Mesenchymal stem cell (in vitro differentiated cells and primary cell): Measurements from ENCODE around the gene EXD3.
A peak's percentile ranks its signal among the peaks of the same experiment; 100 is the strongest.

Experiments
- DNase-seq: peaks from one replicate; pipeline ENCODE4 v3.0.0-alpha.2; 2013
- H2AFZ ChIP-seq: one replicate; pipeline ENCODE4 v1.6.1; 2013; ENCODE audit warnings: low read depth, mild to moderate bottlenecking, control low read depth, inconsistent platforms, low read length, moderate library complexity
- H2AK5ac ChIP-seq: 2 replicates; pipeline ENCODE4 v1.6.1; 2013; ENCODE audit warnings: low read length, moderate library complexity, mild to moderate bottlenecking, inconsistent platforms; ENCODE audit not compliant: severe bottlenecking
- H2BK120ac ChIP-seq: one replicate; pipeline ENCODE4 v1.6.1; 2013; ENCODE audit warnings: low read depth, mild to moderate bottlenecking, inconsistent platforms, low read length, moderate library complexity
- H2BK12ac ChIP-seq, 2 experiments: one replicate each; pipeline ENCODE4 v1.6.1; 2013; ENCODE audit warnings: inconsistent platforms in 2 of 2, low read length in 2 of 2, mild to moderate bottlenecking in 2 of 2, moderate library complexity in 2 of 2, control low read depth in 1 of 2
- H2BK15ac ChIP-seq: one replicate; pipeline ENCODE4 v1.6.1; 2013; ENCODE audit warnings: mild to moderate bottlenecking, low read depth, inconsistent platforms; ENCODE audit not compliant: poor library complexity, severe bottlenecking
- H2BK5ac ChIP-seq: 2 replicates; pipeline ENCODE4 v1.6.1; 2013; ENCODE audit warnings: low read depth, mild to moderate bottlenecking, low read length, control low read depth, inconsistent platforms; ENCODE audit not compliant: poor library complexity, severe bottlenecking
- H3K14ac ChIP-seq, 2 experiments: one replicate each; pipeline ENCODE4 v1.6.1; 2013; ENCODE audit warnings: inconsistent platforms in 2 of 2, low read length in 2 of 2, control low read depth in 1 of 2, mild to moderate bottlenecking in 1 of 2, moderate library complexity in 1 of 2
- H3K18ac ChIP-seq, 2 experiments: one replicate each; pipeline ENCODE4 v1.6.1; 2013; ENCODE audit warnings: inconsistent platforms in 2 of 2, low read length in 2 of 2, control low read depth in 1 of 2, low read depth in 1 of 2, mild to moderate bottlenecking in 1 of 2
- H3K23ac ChIP-seq, 2 experiments: one replicate each; pipeline ENCODE4 v1.6.1; 2013; ENCODE audit warnings: inconsistent platforms in 2 of 2, low read length in 2 of 2, mild to moderate bottlenecking in 2 of 2, moderate library complexity in 2 of 2, control low read depth in 1 of 2
- H3K27ac ChIP-seq: 2 replicates; pipeline ENCODE4 v1.5.1; 2013; ENCODE audit warnings: mild to moderate bottlenecking, moderate library complexity, low read length, control low read depth, inconsistent platforms; ENCODE audit not compliant: poor library complexity, severe bottlenecking
- H3K27me3 ChIP-seq, 2 experiments: 2 replicates each; pipeline versions ENCODE4 v1.6.1 to v1.7.0; 2013; ENCODE audit warnings: low read length in 2 of 2, mild to moderate bottlenecking in 2 of 2, moderate library complexity in 2 of 2, control low read depth in 1 of 2, inconsistent platforms in 1 of 2; ENCODE audit not compliant: control insufficient read depth in 1 of 2, insufficient read depth in 1 of 2
- H3K36me3 ChIP-seq, 2 experiments: 2 replicates each; pipeline versions ENCODE4 v1.6.1 to v1.7.0; 2013; ENCODE audit warnings: low read length in 2 of 2, control low read depth in 1 of 2, inconsistent platforms in 1 of 2, low read depth in 1 of 2, mild to moderate bottlenecking in 1 of 2; ENCODE audit not compliant: insufficient read depth in 2 of 2, control insufficient read depth in 1 of 2
- H3K4ac ChIP-seq, 2 experiments: one replicate each; pipeline ENCODE4 v1.6.1; 2013; ENCODE audit warnings: inconsistent platforms in 2 of 2, low read length in 2 of 2, mild to moderate bottlenecking in 2 of 2, moderate library complexity in 2 of 2, control low read depth in 1 of 2, low read depth in 1 of 2
- H3K4me1 ChIP-seq: 2 replicates; pipeline ENCODE4 v1.6.1; 2013; ENCODE audit warnings: low read depth, low read length, control low read depth; ENCODE audit not compliant: control insufficient read depth, insufficient read depth
- H3K4me2 ChIP-seq: 2 replicates; pipeline ENCODE4 v1.6.1; 2013; ENCODE audit warnings: low read length, mild to moderate bottlenecking, inconsistent platforms; ENCODE audit not compliant: poor library complexity, severe bottlenecking
- H3K4me3 ChIP-seq, 2 experiments: 2 replicates each; pipeline versions ENCODE4 v1.5.1 to v1.7.0; 2013; ENCODE audit warnings: low read length in 2 of 2, mild to moderate bottlenecking in 2 of 2, control low read depth in 1 of 2, low read depth in 1 of 2; ENCODE audit not compliant: insufficient read depth in 1 of 2
- H3K79me1 ChIP-seq: replicated peaks from 2 replicates; pipeline ENCODE4 v1.6.1; 2013; ENCODE audit warnings: mild to moderate bottlenecking, control low read depth, low read length, inconsistent platforms; ENCODE audit not compliant: poor library complexity, severe bottlenecking
- H3K9ac ChIP-seq: 2 replicates; pipeline ENCODE4 v1.7.0; 2013; ENCODE audit warnings: mild to moderate bottlenecking, low read length, moderate library complexity
- H3K9me3 ChIP-seq: 2 replicates; pipeline ENCODE4 v1.7.0; 2013; ENCODE audit warnings: mild to moderate bottlenecking, low read length; ENCODE audit not compliant: control insufficient read depth
- H4K8ac ChIP-seq: one replicate; pipeline ENCODE4 v1.6.1; 2013; ENCODE audit warnings: inconsistent platforms, mild to moderate bottlenecking, low read length, moderate library complexity
- H4K91ac ChIP-seq: one replicate; pipeline ENCODE4 v1.6.1; 2013; ENCODE audit warnings: mild to moderate bottlenecking, low read length, inconsistent platforms
- WGBS: methylation state at CpG from one replicate; pipeline ENCODE4 v1.1.7; 2013; ENCODE audit warnings: mixed read lengths; 5-methylcytosine and 5-hydroxymethylcytosine counted together

Gene EXD3

GRCh38 chr9:137435980-137436760 lies 13.2 kb upstream of the EXD3 start:
- WGBS: 81% methylated on average over 42 of the region's 42 CpGs
- peak overlapping the region in 1 of 2 experiments; percentile 32 for H3K14ac ChIP-seq
- peak overlapping the region; percentile 70 for H3K9ac ChIP-seq
- peak overlapping the region; percentile 38 for H3K27ac ChIP-seq
- H2BK5ac ChIP-seq: peak overlapping the region; percentile 54
- peak overlapping the region; percentile 56 for H3K4me2 ChIP-seq
- H4K8ac ChIP-seq: no peak overlapping the region
- H3K4ac ChIP-seq: no peak overlapping the region
- no peak overlapping the region for H4K91ac ChIP-seq
- H3K18ac ChIP-seq: no peak overlapping the region
- no peak overlapping the region for H3K23ac ChIP-seq
- no peaks in the 10 kb centered on the region for H3K9me3 ChIP-seq
- peaks cover 45% of the 10 kb centered on the region for H3K4me1 ChIP-seq
- H2BK12ac ChIP-seq: no peak overlapping the region
- no peaks in the 10 kb centered on the region for H3K79me1 ChIP-seq
- no peaks in the 10 kb centered on the region for H3K36me3 ChIP-seq
- peak; percentile 65 for DNase-seq
- peaks cover 3 to 24% of the 10 kb centered on the region in 2 experiments for H3K27me3 ChIP-seq
- H2BK120ac ChIP-seq: no peak overlapping the region
- no peak overlapping the region for H2BK15ac ChIP-seq
- H3K4me3 ChIP-seq: no peak overlapping the region
- H2AK5ac ChIP-seq: peak overlapping the region; percentile 72
- no peak overlapping the region for H2AFZ ChIP-seq

DNA sequence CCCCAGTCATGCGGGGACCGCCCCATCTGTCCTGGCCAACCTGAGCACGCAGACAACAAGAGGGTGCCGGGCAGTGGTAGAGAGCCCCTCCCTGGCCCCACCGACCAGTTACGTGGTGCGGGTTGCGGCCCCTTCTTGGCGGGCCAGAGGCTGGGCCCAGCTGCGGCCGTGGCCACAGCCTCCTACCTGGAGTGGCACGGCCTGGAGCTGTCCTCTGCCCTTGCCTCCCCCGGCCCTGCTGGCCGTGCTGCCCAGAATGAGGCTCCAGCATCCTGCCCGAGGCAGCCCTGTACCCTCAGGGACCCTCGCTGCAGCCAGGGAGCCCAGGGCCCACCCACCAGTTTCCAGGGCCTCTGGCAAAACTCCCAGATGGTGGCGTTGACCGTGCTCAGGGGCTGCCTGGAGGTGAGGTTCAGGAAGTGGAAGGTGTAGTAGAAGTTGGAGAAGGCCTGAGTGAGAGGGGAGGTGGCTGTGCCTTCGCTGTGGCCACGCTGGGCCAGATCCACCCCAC lies 12.5 kb upstream of the EXD3 start:
- Histone ChIP-seq H3K27me3 (peaks cover 3 to 24% of the 10 kb centered on the region in 2 experiments), H3K4me3 (no peak overlapping the region), H2AFZ (no peak overlapping the region), H3K79me1 (no peaks in the 10 kb centered on the region), H2BK12ac (no peak overlapping the region), H3K36me3 (no peaks in the 10 kb centered on the region), H3K9ac (peak overlapping the region; percentile 70), H3K4me1 (peaks cover 44% of the 10 kb centered on the region), H3K27ac (peak overlapping the region; percentile 38), H3K18ac (no peak overlapping the region), H2BK15ac (no peak overlapping the region), H4K8ac (no peak overlapping the region), H3K4me2 (peak overlapping the region; percentile 56), H3K23ac (no peak overlapping the region), H4K91ac (no peak overlapping the region), H3K4ac (no peak overlapping the region), H2BK120ac (no peak overlapping the region), H3K9me3 (no peaks in the 10 kb centered on the region), H2AK5ac (peak overlapping the region; percentile 72), H3K14ac (no peak overlapping the region), H2BK5ac (peak overlapping the region; percentile 54)
- DNase-seq: no peak
- 88% methylated on average over 20 of the region's 20 CpGs for WGBS

GRCh38 chr9:137434498-137435380 lies 11.8 kb upstream of the EXD3 start:
- Histone ChIP-seq H3K14ac (no peak overlapping the region), H3K9ac (no peak overlapping the region), H2AFZ (no peak overlapping the region), H3K79me1 (no peaks in the 10 kb centered on the region), H3K4me2 (no peak overlapping the region), H3K4me1 (peaks cover 48% of the 10 kb centered on the region), H3K27me3 (peaks cover 3 to 24% of the 10 kb centered on the region in 2 experiments), H2BK5ac (no peak overlapping the region), H2BK120ac (no peak overlapping the region), H4K91ac (no peak overlapping the region), H3K18ac (no peak overlapping the region), H3K36me3 (no peaks in the 10 kb centered on the region), H3K9me3 (no peaks in the 10 kb centered on the region), H3K23ac (no peak overlapping the region), H4K8ac (no peak overlapping the region), H2AK5ac (no peak overlapping the region), H3K4me3 (no peak overlapping the region), H2BK12ac (no peak overlapping the region), H3K27ac (no peak overlapping the region), H2BK15ac (no peak overlapping the region), H3K4ac (no peak overlapping the region)
- DNase-seq: no peak
- WGBS: 90% methylated on average over 42 of the region's 43 CpGs
